Keratinocyte (primary cell): ENCODE results near the gene ALS2. TPM values are rescaled to one million over a fixed set of nuclear protein-coding genes. Genes with fewer than 3 reads are reported as not detected.

Experiments used
- DNase-seq: peaks from one replicate; pipeline ENCODE4 v3.0.0-alpha.2; 2011; ENCODE audit warnings: low read depth, missing footprints, low spot score
- FAIRE-seq: peaks from 2 replicates; lab custom pipeline; 2011; peaks lifted over from hg19 to GRCh38; lab: Jason Lieb, UNC
- H2AFZ ChIP-seq: 2 replicates; pipeline ENCODE4 v1.6.0; 2012; ENCODE audit warnings: low read length, control low read depth, inconsistent platforms; ENCODE audit not compliant: control insufficient read depth
- H3K27ac ChIP-seq: 2 replicates; pipeline ENCODE4 v1.5.1; 2011; ENCODE audit warnings: low read length; ENCODE audit not compliant: control insufficient read depth, insufficient read depth
- H3K27me3 ChIP-seq: 3 replicates; pipeline ENCODE4 v1.6.0; 2011; ENCODE audit warnings: low read length; ENCODE audit not compliant: control insufficient read depth, insufficient read depth; ENCODE audit errors: extremely low read depth
- H3K36me3 ChIP-seq, 2 experiments: 2 replicates in 1 of 2; 3 replicates in 1 of 2; pipeline ENCODE4 v1.5.1; 2011; ENCODE audit warnings: low read length in 2 of 2, mild to moderate bottlenecking in 1 of 2; ENCODE audit not compliant: control insufficient read depth in 2 of 2, insufficient read depth in 2 of 2; ENCODE audit errors: extremely low read depth in 1 of 2
- H3K4me1 ChIP-seq: 3 replicates; pipeline ENCODE4 v1.5.1; 2011; ENCODE audit warnings: low read length; ENCODE audit not compliant: control insufficient read depth, insufficient read depth; ENCODE audit errors: extremely low read depth
- H3K4me2 ChIP-seq: 3 replicates; pipeline ENCODE4 v1.6.0; 2011; ENCODE audit warnings: low read depth, low read length; ENCODE audit not compliant: control insufficient read depth, insufficient read depth; ENCODE audit errors: extremely low read depth
- H3K4me3 ChIP-seq, 3 experiments: fragments of 200-600 bp in 1 of 3; sonication (generic) in 1 of 3; 2 replicates in 2 of 3; 3 replicates in 1 of 3; pipeline ENCODE4 v1.5.1; 2011 to 2016; ENCODE audit warnings: low read length in 3 of 3, mild to moderate bottlenecking in 3 of 3, control low read depth in 2 of 3, inconsistent platforms in 1 of 3, low read depth in 1 of 3, mixed read lengths in 1 of 3, mixed run types in 1 of 3, moderate library complexity in 1 of 3; ENCODE audit not compliant: control insufficient read depth in 2 of 3, insufficient read depth in 2 of 3; ENCODE audit errors: extremely low read depth in 1 of 3
- H3K79me2 ChIP-seq: 2 replicates; pipeline ENCODE4 v1.6.0; 2012; ENCODE audit warnings: low read length; ENCODE audit not compliant: control insufficient read depth, insufficient read depth
- H3K9ac ChIP-seq: 3 replicates; pipeline ENCODE4 v1.6.0; 2011; ENCODE audit warnings: low read length; ENCODE audit not compliant: control insufficient read depth, insufficient read depth; ENCODE audit errors: extremely low read depth
- H3K9me1 ChIP-seq: 3 replicates; pipeline ENCODE4 v1.6.0; 2011; ENCODE audit warnings: low read length; ENCODE audit not compliant: control insufficient read depth, insufficient read depth; ENCODE audit errors: extremely low read depth
- H3K9me3 ChIP-seq: 2 replicates; pipeline ENCODE4 v1.5.1; 2012; ENCODE audit warnings: low read depth, low read length; ENCODE audit not compliant: control insufficient read depth
- H4K20me1 ChIP-seq: 3 replicates; pipeline ENCODE4 v1.6.0; 2011; ENCODE audit warnings: low read length; ENCODE audit not compliant: control insufficient read depth, insufficient read depth; ENCODE audit errors: extremely low read depth
- CTCF ChIP-seq, 3 experiments: IDR thresholded peaks in 1 of 3; conservative IDR thresholded peaks in 1 of 3; optimal IDR thresholded peaks in 1 of 3; 2 replicates in 2 of 3; 3 replicates in 1 of 3; pipeline versions ENCODE3 to v1.5.1; 2011; ENCODE audit warnings: low read length in 3 of 3, mild to moderate bottlenecking in 3 of 3, moderate library complexity in 2 of 3, control low read depth in 1 of 3, inconsistent platforms in 1 of 3; ENCODE audit not compliant: insufficient read depth in 2 of 3; ENCODE audit errors: extremely low read depth in 1 of 3
- EZH2 ChIP-seq: IDR thresholded peaks from one replicate; pipeline ENCODE4 v1.6.1; 2012; ENCODE audit warnings: inconsistent platforms, mild to moderate bottlenecking, low read length, moderate library complexity
- dilution Hi-C: fragments of 300-500 bp; cut with MboI; formaldehyde crosslinking; loops from one replicate; pipeline ENCODE4 v1.7.0; 2020; ENCODE audit warnings: low sequenced_read_pairs; ENCODE audit not compliant: extremely low pct_ligation_motif_present
- polyA plus RNA-seq, 5 experiments: library from polyadenylated mRNA; depleted of rRNA in 3 of 5; stranded (reverse) in 3 of 5; stranded (forward) in 1 of 5; unstranded in 1 of 5; fragments of >200 nt; gene quantifications; 1 replicate in 1 of 5; 2 replicates in 3 of 5; 3 replicates in 1 of 5; pipeline versions ENCODE4 v1.2.1 to v1.2.3, GENCODE V29; 2011 to 2012; ENCODE audit warnings: missing spikeins in 2 of 5, low read depth in 1 of 5, low replicate concordance in 1 of 5

The ALS2 gene
- polyA plus RNA-seq, 1 donor (not counting 4 experiments of a cell fraction or from before 2014, with no cell fraction given) = 25.8 TPM

- no peak for FAIRE-seq
- dilution Hi-C loops = no loop called here
These were observed 7.6 kb upstream of the ALS2 start for GRCh38 chr2:201788371-201788770.

GRCh38 chr2:201786471-201786870, 5.7 kb upstream of the ALS2 start:
- Histone ChIP-seq H3K9me1 (no peaks in the 10 kb centered on the region), H3K27ac (no peak overlapping the region), H4K20me1 (no peaks in the 10 kb centered on the region), H3K4me2 (no peak overlapping the region), H3K79me2 (no peaks in the 10 kb centered on the region), H3K4me3 (no peak overlapping the region), H3K4me1 (no peaks in the 10 kb centered on the region), H2AFZ (no peak overlapping the region), H3K36me3 (no peaks in the 10 kb centered on the region), H3K9ac (no peak overlapping the region), H3K27me3 (no peaks in the 10 kb centered on the region), H3K9me3 (no peaks in the 10 kb centered on the region)
- FAIRE-seq (no peak), DNase-seq (no peak)
- TF ChIP-seq EZH2 (no peak), CTCF (optimal IDR thresholded peaks at IDR 0.05 in 1 of 3, IDR thresholded peaks at IDR 0.05 in 1 of 3, conservative IDR thresholded peaks at IDR 0.05 in 1 of 3; ENCODE audit: extremely low read depth in 1 of 3, insufficient read depth in 2 of 3, low read length in 3 of 3) (no peak)
- dilution Hi-C loops = no loop called here

More at GRCh38 chr2:201788371-201788770, 7.6 kb upstream of the ALS2 start:
- H3K4me3 ChIP-seq = no peak overlapping the region
- H3K27me3 ChIP-seq = no peaks in the 10 kb centered on the region
- no peak for DNase-seq
- H3K9ac ChIP-seq = no peak overlapping the region
- H3K79me2 ChIP-seq = no peaks in the 10 kb centered on the region
- H3K4me1 ChIP-seq = no peaks in the 10 kb centered on the region
- no peaks in the 10 kb centered on the region for H3K9me1 ChIP-seq
- H4K20me1 ChIP-seq = no peaks in the 10 kb centered on the region
- H3K36me3 ChIP-seq = no peaks in the 10 kb centered on the region
- TF ChIP-seq EZH2 (no peak), CTCF (optimal IDR thresholded peaks at IDR 0.05 in 1 of 3, IDR thresholded peaks at IDR 0.05 in 1 of 3, conservative IDR thresholded peaks at IDR 0.05 in 1 of 3; ENCODE audit: extremely low read depth in 1 of 3, insufficient read depth in 2 of 3, low read length in 3 of 3) (no peak)
- H3K4me2 ChIP-seq = no peak overlapping the region
- H2AFZ ChIP-seq = no peak overlapping the region
- H3K27ac ChIP-seq = no peak overlapping the region
- H3K9me3 ChIP-seq = no peaks in the 10 kb centered on the region
